Measurements from ENCODE around the gene CPSF7.
"Not testable (repeated sequence)": the region's sequence is repeated elsewhere in the genome, so short reads cannot be mapped to it uniquely, and the experiment has no call there.

CPSF7 gene, protein sequence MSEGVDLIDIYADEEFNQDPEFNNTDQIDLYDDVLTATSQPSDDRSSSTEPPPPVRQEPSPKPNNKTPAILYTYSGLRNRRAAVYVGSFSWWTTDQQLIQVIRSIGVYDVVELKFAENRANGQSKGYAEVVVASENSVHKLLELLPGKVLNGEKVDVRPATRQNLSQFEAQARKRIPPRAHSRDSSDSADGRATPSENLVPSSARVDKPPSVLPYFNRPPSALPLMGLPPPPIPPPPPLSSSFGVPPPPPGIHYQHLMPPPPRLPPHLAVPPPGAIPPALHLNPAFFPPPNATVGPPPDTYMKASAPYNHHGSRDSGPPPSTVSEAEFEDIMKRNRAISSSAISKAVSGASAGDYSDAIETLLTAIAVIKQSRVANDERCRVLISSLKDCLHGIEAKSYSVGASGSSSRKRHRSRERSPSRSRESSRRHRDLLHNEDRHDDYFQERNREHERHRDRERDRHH

DNA sequence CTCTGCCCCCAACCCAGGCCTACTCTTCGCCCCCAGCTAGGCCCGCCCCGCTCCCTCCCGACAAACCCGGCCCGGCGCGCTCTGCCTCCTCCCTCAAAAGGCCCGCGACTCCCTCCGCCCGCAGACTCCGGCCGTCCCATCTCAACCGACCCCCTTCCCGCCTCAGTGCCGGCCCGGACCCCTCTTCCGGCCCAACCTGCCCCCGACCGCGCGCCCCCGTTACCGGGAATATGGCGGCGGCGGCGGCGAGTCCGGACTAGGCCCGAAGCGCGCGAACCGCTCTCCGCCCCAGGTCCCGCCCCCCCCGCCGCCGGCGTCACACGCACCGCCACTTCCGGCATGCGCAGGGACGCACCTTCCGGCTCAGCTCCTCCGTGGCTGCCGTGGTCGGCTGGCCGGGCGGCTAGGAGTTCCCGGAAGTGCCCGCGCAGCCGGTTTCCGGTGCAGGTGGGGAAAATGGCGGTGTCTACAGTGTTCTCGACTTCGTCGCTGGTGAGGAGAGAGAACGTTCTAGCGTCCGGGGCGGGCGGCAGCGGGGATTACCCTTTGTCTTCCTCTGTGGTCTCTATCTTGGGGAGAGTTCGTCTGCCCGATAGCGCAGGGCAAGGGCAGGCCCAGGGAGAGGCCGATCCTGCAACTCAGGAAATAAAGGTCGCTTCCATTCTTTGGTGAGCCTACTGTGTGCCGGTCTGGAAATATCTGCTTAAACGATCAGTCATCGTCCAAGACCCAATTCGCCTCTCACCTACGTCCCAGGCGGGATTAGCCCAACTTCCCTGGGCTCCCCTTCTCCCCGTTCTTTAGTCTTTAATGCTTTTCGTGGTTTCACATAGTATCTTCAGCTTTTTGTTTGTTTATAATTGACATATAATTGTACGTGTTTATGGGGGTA is at the start of gene CPSF7, which contains the start of gene SDHAF2:
CPSF7 (minus strand) TSS at position 285 of the 892 bp plus-strand sequence. CDS start 740 bp downstream, outside the sequence.
SDHAF2 (plus strand) TSS at position 434 of the 892 bp plus-strand sequence; CDS start at position 457, 23 bp downstream.
- peak; percentile 95 for DNase-seq (ENCODE audit: low read depth)

DNA sequence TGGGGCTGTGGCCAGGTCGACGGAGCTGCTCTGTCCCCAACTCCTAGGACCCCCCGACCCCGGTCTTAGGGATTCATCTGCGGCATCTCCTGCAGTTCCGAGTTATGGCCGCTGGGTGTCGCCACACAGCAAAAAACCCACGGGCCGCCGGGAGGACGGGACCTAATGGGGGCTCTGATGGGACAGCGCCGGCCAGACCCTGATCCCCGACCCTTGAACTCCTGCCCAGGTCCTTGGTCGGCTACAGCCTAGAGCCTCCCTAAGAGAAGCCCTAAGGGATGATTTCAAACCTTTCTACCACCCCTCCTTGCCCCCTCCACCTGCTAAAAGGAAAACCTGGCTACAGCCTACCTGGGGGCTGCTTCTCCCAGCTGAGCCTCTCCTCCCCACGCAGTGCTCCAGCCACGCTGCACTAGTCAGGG is 48.0 kb upstream of the CPSF7 start:
- DNase-seq (ENCODE audit: low read depth): peak; percentile 18

DNA sequence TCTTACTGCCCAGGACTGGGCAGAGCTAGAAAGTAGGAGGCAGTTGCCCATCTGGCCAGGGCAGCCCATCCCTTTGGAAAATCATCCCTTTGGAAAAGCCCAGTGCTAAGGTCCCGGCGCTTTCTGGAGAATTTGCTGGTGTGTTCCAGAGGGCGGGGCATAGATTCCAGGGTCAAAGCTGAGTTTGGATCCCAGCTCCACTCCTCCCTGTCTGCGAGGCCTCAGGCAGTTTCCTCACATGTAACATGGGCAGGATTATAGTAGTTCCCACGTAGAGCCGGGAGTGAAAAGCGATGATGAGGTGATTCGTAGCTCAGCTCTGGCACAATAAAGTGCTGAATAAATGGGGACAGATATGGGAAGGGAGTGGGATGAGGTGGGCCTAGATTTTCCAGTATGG is 47.4 kb upstream of the CPSF7 start:
- DNase-seq (ENCODE audit: low read depth): no peak

DNA sequence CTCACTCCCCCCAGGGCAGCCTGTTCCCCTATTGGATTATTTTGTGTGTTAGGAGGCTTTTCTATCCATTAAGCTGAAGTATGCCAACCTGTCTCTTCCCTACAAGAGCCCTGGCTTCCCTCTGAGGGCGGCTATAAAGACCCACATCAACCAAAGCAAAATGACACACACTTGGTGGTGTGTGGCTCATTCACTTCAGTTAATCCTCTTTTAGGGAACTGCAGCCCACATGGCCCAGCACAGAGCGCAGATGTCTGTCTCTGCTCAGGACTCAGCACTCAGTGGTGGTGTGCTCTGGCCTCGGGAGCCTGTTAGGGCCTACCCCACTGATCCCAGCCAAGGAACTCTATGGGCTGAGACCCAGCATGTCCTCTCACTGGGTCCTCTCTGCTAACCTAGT is 46.6 kb upstream of the CPSF7 start:
- DNase-seq (ENCODE audit: low read depth): no peak

DNA sequence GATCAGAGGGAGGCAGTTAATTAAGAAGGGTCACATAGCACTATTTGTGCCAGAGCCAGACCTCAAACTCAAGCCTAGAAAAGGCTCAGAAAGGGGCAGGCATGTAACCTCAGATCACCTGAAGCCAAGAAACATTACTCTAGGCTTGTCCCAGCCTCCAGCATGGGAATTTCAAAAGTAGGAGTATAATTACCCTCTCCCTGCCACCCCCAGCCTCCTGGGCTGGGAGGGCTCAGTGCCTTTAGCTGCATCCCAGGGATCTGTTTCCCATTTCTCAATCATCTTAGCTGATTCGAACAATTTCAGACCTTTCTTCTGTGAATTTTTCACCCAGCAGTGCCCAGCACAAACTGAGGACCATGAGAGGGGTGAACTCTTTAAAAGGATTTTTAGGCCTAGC is 45.7 kb upstream of the CPSF7 start:
- no peak for DNase-seq (ENCODE audit: low read depth)

DNA sequence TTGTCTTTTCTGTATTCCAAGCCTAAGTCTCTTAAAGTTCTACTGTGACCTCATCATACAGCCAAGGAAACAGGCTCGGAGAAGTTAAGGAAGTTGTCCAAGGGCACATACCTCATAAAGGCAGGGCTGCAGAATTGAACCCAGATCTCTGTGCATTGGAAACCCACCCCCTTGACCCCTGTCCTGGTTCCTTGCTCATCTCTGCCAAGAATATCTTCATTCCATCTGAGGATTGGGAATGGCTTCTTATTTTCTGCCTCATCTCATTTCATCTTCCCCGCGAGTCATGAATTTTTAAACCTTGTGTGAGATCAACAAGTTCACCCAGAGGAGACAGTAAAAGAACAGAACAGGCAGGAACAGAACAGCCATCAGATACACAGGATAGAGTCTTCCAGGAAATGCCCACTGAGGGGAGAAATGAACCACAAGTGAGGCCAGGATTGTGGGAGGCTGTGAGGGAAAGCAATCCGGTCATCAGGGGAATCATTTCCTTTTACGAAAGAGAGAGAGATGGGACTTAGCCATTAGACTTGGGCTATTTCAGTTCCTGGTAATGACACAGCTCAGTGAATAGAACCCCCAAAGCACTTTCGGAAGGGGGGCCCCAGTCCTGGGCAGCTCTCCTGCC is 44.4 kb upstream of the CPSF7 start:
- DNase-seq (ENCODE audit: low read depth): no peak

DNA sequence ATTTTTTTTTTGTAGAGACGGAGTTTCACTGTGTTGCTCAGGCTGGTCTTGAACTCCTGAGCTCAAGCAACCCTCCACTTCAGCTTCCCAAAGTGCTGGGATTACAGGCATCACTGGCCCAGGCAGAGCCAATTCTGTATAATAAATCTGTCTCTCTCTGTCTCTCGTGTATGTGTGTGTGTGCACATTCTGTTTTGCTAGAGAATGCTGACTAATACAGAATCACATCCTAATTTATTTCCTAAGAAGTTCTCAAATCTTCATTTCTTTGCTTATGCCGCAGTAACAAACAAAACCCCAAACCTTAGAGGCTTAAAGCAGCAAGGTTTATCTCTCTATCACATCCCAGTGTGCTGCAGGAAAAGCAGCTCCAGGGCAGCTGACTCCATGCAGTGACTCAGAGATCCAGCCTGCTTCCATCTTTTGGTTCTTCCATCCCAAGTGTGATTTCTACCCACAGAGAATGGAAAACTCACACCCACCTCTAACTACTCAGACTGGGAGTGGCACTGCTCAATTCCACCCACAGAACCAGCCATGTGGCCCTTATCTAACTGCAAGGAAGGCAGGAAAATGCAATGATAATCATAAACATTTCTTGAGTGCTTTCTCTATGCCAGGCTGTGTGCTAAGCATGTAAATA is 43.7 kb upstream of the CPSF7 start:
- DNase-seq (ENCODE audit: low read depth): no peak

DNA sequence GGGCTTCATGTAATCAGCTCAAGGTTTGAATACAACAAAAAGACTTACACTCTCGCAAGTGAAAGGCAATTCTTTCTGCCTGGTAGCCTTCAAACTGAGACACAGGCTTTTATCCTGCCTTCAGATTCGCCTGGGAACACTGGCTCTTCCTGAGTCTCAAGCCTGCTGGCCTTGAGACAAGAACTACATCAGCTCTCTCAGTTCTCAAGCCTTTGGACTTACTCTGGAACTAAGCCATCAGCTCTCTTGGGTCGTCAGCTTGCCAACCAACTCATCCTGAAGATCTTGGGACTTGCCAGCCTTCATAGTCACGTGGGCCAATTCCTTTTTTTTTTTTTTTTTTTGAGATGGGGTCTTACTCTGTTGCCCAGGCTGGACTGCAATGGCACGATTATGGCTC is 43.1 kb upstream of the CPSF7 start:
- no peak for DNase-seq (ENCODE audit: low read depth)

DNA sequence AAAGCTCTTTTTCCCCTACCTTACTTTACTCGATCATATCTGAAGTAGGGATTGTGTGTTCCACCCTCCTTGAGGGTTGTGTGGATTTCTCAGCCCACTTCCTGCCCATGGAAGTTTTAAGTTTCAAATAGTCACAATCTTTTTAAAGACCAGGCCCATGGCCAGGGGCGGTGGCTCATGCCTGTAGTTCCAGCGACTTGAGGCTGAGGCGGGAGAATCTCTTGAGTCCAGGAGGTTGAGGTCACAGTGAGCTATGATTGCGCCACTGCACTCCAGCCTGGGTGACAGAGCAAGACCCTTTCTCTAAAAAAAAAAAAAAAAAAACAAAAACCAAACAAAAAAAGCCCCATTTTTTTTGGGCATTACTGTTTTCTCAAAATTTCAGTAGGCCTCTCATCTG is 42.5 kb upstream of the CPSF7 start:
- no peak for DNase-seq (ENCODE audit: low read depth)

DNA sequence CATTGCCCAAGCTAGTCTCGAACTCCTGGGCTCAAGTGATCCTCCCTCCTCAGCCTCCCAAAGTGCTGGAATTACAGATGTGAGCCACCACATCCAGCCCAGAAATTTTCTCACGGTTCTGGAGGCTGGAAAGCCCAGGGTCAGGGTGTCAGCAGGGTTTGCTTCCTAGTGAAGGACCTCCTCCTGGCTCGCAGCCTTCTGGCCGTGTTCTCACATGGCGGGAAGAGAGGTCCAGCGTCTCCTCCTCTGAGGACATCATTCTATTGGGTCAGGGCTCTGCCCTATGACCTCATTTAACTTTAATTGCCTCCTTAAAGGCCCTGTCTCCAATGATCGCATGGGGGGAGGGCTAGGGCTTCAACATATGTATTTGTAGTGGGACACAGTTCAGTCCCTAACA is 38.2 kb upstream of the CPSF7 start:
- no peak for DNase-seq (ENCODE audit: low read depth)

DNA sequence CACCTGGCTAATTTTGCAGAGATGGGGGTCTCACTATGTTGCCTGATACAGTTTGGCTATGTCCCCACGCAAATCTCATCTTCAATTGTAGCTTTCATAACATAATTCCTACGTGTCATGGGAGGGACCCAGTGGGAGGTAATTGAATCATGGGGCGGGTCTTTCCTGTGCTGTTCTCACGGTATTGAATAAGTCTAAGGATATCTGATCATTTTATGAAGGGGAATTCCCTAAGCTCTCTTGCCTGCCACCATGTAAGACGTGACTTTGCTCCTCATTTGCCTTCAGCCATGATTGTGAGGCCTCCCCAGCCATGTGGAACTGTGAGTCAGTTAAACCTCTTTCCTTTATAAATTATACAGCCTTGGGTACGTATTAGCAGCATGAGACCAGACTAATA is 37.8 kb upstream of the CPSF7 start:
- not testable (repeated sequence) for DNase-seq (ENCODE audit: low read depth)

DNA sequence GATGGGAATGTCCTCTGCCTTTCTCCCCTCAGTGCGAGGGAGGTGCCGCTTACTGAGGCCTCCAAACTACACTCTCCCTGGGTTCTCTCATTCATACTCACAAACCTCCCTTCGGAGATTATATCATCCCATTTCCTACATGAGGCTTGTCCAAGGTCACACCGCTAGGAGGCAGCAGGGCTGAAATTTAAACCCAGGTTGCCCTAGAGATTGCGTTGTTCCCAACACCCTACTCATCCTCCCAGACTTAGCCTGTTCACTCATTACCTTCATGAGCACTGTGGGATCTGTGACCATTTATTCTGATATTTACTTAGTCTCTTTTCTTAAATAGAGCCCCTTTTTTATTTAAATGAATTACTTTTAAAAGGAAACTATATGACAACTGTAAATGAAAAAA is 31.2 kb upstream of the CPSF7 start:
- DNase-seq (ENCODE audit: low read depth): no peak

DNA sequence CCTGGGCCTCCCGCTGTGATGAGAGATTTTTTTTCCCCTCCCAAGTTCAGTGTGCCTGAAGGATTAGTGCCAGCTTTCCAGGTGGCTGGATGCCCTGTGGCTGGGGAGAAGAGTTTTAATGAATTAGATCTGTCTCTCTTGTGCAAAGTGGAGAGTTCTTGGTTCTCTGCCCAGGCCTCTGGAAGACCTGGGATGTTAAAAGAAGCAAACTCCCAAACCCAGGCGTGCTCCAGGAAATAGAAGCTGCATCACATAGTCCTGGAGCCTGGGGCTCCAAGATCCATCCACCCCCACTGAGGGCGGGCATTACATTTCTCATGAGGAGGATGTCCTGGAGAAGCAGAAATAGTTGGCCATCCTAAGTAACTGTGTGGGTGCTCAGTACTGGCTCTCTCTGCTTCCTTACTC is 30.7 kb upstream of the CPSF7 start:
- no peak for DNase-seq (ENCODE audit: low read depth)

DNA sequence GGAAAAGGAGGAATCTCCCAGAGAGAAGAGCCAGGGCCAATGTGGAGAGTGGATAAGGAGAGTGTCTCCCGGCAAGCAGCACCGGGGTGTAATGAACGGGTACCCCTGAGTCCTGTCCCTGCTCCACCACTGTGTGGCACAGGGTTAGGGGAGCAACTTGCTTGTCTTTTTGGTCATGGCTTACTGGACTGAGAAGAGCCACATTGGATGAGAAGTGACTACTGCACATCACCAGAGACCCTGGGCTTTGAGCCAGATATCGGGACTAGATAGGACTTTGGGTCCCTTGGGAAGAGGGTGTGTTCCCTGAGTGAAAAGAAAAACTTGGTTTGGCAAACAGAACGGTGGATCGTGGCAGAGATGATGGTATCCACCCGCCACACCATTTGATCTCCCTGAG is 24.7 kb upstream of the CPSF7 start:
- DNase-seq (ENCODE audit: low read depth): no peak

DNA sequence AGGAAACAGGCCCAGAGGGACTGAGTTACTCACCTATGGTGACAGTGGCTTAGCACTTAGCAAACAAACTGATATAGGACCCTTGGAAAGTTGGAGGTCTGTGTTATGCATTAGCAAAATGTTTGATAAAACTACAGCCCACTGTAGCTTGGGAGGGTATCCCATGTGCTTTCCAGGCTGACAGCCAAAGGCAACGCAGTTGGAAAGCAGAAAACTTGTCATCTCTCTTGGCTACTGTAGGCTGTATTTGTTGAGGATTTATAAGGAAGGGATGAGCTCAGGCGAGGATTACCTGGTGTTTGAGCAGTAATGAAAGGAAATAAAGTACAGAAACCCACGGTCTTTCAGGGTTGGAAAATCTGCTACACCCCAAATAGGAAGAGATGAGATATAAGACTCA is 23.9 kb upstream of the CPSF7 start:
- DNase-seq (ENCODE audit: low read depth): no peak

DNA sequence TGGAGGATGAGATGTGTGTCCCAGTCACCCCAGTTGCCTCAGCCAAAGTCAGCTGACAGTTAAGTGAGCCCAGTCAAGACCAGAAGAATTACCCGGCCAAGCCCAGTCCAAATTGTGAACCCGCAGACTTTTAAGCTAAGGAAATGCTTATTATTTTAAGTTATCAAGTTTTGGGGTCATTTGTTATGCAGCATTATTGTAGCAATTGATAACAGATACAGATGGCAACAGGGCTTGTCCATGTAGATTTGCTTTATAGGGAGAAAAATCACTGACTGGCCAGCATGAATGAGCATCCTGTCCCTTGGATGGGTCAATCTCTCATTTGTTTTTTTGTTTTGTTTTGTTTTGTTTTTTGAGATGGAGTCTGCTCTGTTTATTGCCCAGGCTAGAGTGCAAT is 23.1 kb upstream of the CPSF7 start:
- no peak for DNase-seq (ENCODE audit: low read depth)

DNA sequence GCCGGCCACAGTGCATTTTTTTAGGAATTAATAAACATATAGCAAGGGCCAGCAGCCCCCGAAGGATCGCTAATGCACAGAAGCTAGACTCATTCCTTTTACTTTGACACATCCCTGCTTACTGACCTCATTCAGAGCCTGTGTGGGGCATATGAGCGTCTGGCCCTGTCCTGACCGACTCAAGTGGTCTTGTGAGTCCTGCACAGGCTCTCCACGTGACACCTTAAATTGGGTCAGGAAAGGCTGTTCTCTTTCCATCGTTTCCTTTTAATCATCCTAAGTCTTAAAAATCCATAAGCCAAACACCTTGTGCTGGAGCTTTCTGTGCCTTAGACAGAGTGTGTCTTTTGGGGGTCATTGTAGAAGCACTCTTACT is 18.8 kb upstream of the CPSF7 start:
- DNase-seq (ENCODE audit: low read depth): no peak

DNA sequence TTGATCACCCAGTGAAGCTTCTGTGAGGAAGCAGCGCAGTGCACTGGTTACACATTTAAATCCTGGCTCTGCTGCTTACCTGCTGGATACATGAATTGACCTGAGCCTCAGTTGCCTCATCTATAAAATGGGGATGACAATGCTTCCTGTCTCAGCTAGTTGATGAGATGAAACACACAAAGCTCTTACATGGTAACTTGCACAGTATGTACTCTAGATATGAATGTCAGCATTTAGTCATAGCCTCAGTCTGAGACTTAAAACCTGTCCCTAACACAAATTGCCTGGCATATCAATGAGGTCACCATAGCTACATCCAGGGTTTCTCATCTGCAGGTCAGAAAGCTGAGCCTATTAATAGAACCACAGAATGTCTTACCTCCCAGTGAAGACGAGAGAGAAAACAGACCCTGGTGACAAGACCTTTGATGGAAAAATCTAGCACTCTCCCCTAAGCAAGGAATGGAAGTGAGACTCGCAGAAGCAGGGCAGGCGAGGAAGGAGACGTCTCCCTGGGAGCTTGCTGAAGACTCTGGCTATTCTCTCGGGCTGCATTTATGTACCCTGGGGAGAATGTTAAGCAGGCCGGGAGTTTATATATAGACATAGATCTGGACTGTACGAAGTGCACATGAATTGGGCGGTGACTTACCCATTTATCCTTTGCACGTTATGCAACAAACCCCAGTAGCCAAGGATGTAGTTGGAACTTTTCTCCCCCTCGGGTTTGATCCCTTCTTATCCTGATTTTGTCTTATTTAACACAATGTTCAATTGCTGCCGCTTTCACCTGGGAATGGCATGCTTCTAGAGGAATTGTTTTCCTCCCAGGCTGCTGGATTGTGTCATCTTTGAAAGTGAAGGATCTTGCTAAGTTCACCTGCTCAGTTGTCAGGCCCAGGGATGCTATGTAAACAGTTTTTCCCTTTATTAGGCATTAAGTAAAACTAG is 18.1 kb upstream of the CPSF7 start:
- DNase-seq (ENCODE audit: low read depth): no peak

DNA sequence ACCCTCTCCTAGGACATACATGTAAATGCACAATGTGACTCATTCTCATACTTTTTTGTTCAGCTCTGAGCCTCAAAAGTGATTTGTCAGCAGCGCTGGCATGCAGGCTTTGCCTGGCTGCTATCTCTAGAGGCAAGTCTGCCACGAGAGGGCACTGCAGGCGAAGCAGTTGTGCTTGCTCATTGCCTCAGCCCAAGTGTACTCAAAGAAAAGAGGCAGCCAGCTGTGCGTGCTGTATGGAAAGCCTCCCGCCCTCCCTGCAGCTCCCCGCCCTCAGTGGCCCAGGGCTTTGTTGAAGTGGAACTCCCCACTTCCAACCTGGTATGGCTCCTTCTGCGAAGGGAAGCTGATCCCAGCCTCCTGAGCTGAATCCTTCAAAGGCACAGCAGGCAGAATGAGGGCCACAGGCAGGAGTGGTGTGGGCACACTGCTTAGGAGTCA is 16.5 kb upstream of the CPSF7 start:
- DNase-seq (ENCODE audit: low read depth): peak; percentile 39

DNA sequence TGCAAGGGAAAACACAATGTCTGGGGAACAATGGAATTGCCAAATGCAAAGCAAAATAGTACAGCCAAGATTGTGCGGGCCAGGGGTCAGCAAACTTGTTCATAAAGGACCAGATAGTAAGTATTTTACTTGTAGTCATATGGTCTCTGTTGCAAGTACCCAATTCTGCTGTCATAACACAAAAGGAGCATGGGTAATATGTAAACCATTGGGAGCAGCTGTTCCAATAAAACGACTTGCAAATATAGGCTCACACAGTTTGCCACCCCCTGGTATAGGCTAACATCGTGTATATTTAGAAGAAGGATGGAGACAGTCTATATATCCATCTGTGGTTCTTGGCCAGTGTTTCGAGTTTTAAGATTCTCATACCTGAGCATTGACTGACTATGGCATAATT is 15.7 kb upstream of the CPSF7 start:
- no peak for DNase-seq (ENCODE audit: low read depth)

DNA sequence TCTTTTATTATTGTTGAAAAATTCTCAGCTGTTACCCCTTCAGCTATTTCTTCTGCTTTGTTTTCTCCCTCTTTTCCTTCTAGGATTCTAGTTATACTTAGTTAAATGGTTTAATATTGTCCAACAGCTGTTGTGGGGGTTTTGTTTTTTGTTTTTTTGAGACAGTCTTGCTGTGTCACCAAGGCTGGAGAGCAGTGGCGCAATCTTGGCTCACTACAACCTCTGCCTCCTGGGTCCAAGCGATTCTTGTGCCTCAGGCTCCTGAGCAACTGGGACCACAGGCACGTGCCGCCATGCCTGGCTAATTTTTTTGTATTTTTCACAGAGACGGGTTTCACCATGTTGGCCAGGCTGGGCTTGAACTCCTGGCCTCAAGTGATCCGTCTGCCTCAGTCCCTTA is 12.8 kb upstream of the CPSF7 start:
- no peak for DNase-seq (ENCODE audit: low read depth)
